ENCODE results near the gene ABCB11.

ABCB11 gene

DNA sequence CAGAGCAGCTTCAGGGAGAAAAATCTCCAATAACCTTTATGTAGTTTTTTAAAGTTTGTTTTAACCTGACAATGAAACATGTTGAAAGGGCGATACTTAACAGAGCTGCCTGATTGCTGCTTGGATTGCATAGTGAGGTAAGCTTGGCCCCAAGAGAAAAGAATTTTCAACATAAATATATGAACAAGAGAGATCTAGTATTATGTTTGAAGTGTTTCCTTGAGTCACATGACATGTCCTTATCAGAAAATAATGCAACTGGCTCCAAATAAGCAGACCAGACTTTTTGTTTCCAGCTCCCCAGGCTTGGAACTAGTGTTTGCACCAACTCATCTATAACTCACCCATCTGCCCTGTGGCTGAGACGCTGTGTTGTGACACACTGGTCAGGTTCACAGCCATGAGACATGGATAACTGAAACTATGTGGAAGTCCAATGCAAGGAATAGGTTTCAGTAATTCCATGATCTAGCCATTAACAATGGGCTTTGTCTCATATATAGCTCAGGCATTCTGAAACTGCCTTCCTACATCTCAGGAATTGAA lies 44.7 kb downstream of the ABCB11 start:
- Mint-ChIP-seq H3K27ac (no peak overlapping the region), H3K4me1 (ENCODE audit: low read depth) (no peaks in the 10 kb centered on the region), H3K36me3 (ENCODE audit: low read depth) (no peaks in the 10 kb centered on the region), H3K9me3 (no peaks in the 10 kb centered on the region), H3K4me3 (no peak overlapping the region), H3K27me3 (no peaks in the 10 kb centered on the region)
- DNase-seq, result no peak

DNA sequence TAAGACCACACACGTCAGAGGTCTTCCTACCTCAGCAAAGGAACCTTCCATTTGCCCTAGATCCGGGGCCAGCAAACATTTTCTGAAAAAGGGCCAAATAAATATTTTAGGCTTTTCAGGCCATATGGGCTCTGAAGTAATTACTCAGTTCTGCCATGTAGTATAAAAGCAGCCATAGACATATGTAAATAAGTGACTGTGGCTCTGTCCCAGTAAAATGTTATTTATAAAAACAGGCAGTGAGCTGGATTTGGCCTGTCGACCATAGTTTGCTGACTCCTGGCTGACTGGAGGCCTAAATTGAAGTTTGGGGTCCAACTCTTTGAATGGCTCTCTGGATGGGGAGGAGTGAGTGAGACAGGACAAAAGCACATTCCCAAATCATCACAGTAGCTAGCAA lies 49.5 kb downstream of the ABCB11 start:
- Mint-ChIP-seq H3K4me1 (ENCODE audit: low read depth) (no peaks in the 10 kb centered on the region), H3K27ac (no peak overlapping the region), H3K4me3 (no peak overlapping the region), H3K9me3 (no peaks in the 10 kb centered on the region), H3K27me3 (no peaks in the 10 kb centered on the region), H3K36me3 (ENCODE audit: low read depth) (no peaks in the 10 kb centered on the region)
- DNase-seq, result no peak

GRCh38 chr2:168978461-168978861 lies 52.7 kb downstream of the ABCB11 start:
- H3K27ac Mint-ChIP-seq, result no peak overlapping the region
- no peak for DNase-seq
- peaks cover 8% of the 10 kb centered on the region for H3K4me1 Mint-ChIP-seq (ENCODE audit: low read depth)
- H3K27me3 Mint-ChIP-seq, result no peaks in the 10 kb centered on the region
- no peak overlapping the region for H3K4me3 Mint-ChIP-seq
- no peaks in the 10 kb centered on the region for H3K36me3 Mint-ChIP-seq (ENCODE audit: low read depth)
- H3K9me3 Mint-ChIP-seq, result no peaks in the 10 kb centered on the region

- no peaks in the 10 kb centered on the region for H3K36me3 Mint-ChIP-seq (ENCODE audit: low read depth)
- H3K27ac Mint-ChIP-seq, result no peak overlapping the region
- DNase-seq, result no peak
- H3K4me3 Mint-ChIP-seq, result no peak overlapping the region
- no peaks in the 10 kb centered on the region for H3K9me3 Mint-ChIP-seq
- peaks cover 8% of the 10 kb centered on the region for H3K4me1 Mint-ChIP-seq (ENCODE audit: low read depth)
- H3K27me3 Mint-ChIP-seq, result no peaks in the 10 kb centered on the region
Measured at GRCh38 chr2:168977608-168978007, 53.5 kb downstream of the ABCB11 start.

DNA sequence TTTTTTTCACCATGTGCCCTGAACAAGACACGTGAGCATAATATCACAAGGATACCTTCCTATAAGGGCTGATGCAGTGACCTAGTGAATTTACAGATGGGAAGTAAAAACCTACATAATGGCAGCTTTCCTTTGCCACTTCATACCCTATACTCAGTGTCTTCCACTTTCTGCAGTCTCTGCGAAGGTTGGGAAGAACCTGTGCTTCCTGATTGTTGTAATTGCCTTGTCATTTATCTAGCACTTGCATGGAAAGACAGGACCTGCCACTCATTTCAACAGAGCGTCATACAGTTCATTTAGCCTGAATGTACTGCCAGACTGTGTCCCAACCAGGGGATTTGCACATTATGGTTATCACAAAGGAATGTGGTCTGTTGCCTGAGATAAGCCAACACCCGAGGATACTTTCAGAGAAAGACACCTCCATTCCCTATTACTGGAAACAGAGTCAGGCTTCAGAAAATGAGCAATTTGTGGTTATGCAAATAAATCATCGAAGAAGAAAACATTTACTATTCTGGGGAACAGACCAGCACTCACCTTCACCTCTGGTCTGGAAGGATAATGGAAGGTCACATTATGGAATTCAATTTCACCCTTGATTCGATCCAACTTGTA lies 55.0 kb downstream of the ABCB11 start:
- no peak overlapping the region for H3K4me3 Mint-ChIP-seq
- DNase-seq, result no peak
- no peaks in the 10 kb centered on the region for H3K27me3 Mint-ChIP-seq
- peaks cover 8% of the 10 kb centered on the region for H3K4me1 Mint-ChIP-seq (ENCODE audit: low read depth)
- H3K9me3 Mint-ChIP-seq, result no peaks in the 10 kb centered on the region
- no peaks in the 10 kb centered on the region for H3K36me3 Mint-ChIP-seq (ENCODE audit: low read depth)
- H3K27ac Mint-ChIP-seq, result no peak overlapping the region

GRCh38 chr2:168974428-168974827 lies 56.7 kb downstream of the ABCB11 start:
- Mint-ChIP-seq H3K27me3 (no peaks in the 10 kb centered on the region), H3K4me3 (no peak overlapping the region), H3K27ac (no peak overlapping the region), H3K4me1 (ENCODE audit: low read depth) (peaks cover 8% of the 10 kb centered on the region), H3K9me3 (no peaks in the 10 kb centered on the region), H3K36me3 (ENCODE audit: low read depth) (no peaks in the 10 kb centered on the region)
- no peak for DNase-seq

DNA sequence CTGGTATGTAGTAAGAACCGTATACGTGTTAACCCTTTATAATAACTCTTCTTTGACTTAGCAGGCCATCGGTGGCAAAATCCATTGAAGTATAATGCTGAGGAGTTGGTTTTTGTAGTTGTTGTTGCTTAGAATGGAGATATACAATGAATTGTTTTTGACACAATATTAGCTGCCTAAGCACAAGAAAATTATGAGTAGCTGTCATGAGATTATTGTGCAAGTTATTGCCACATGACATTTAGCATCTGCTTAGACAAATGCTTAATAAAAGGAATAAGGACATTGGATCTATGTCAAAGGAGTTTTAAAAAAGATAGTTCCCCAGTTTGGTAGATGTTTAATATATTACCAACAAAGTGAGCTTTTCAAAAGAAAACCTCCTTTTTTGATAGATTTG lies 59.9 kb downstream of the ABCB11 start:
- no peaks in the 10 kb centered on the region for H3K27me3 Mint-ChIP-seq
- H3K36me3 Mint-ChIP-seq (ENCODE audit: low read depth), result no peaks in the 10 kb centered on the region
- no peak overlapping the region for H3K4me3 Mint-ChIP-seq
- no peak for DNase-seq
- H3K9me3 Mint-ChIP-seq, result no peaks in the 10 kb centered on the region
- no peak overlapping the region for H3K27ac Mint-ChIP-seq
- H3K4me1 Mint-ChIP-seq (ENCODE audit: low read depth), result peaks cover 7% of the 10 kb centered on the region

DNA sequence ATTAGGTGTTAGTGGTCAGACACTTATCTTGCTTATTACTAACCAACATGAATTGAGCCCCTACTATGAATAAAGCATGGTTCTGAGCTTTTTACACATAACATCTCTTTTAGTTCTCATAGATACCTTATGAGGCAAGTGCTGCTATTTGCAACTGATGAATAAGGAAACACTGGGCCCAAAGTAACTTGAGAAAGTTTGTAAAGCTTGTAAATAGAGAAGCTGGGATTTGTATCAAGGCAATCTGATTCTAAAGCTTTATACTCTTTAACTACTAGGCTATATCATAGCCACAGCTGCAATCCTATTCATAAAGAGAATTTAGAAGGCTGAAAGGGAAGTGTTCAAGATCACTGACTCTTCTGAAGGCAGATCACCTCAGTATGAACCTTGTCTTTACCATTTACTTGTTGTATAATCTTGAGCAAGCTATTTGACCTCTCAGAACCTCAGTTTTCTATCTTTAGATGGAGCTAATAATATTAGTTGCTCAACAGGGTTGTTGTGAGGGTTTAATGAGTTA lies 60.4 kb downstream of the ABCB11 start:
- H3K27ac Mint-ChIP-seq, result no peak overlapping the region
- no peak for DNase-seq
- no peaks in the 10 kb centered on the region for H3K27me3 Mint-ChIP-seq
- no peaks in the 10 kb centered on the region for H3K36me3 Mint-ChIP-seq (ENCODE audit: low read depth)
- peaks cover 6% of the 10 kb centered on the region for H3K4me1 Mint-ChIP-seq (ENCODE audit: low read depth)
- no peak overlapping the region for H3K4me3 Mint-ChIP-seq
- no peaks in the 10 kb centered on the region for H3K9me3 Mint-ChIP-seq

DNA sequence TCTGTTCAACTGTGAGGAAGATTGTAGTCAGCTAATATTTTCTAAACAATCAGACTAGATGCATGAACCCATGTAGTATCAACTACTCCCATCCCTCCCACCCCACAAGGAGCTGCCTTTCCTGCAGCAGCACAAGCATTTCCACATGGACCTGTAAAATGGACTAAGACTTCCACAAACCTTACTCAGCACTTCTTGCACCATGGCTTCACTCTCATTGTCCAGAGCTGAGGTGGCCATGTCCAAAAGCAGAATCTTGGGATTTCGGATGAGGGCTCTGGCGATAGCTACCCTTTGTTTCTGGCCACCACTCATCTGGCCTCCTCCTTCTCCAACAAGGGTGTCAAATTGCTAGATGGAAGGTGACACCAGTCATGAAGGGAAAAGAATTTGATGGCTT lies 61.3 kb downstream of the ABCB11 start:
- H3K4me3 Mint-ChIP-seq, result no peak overlapping the region
- H3K9me3 Mint-ChIP-seq, result no peaks in the 10 kb centered on the region
- H3K27ac Mint-ChIP-seq, result no peak overlapping the region
- DNase-seq, result no peak
- H3K27me3 Mint-ChIP-seq, result no peaks in the 10 kb centered on the region
- H3K36me3 Mint-ChIP-seq (ENCODE audit: low read depth), result no peaks in the 10 kb centered on the region
- H3K4me1 Mint-ChIP-seq (ENCODE audit: low read depth), result peaks cover 14% of the 10 kb centered on the region

DNA sequence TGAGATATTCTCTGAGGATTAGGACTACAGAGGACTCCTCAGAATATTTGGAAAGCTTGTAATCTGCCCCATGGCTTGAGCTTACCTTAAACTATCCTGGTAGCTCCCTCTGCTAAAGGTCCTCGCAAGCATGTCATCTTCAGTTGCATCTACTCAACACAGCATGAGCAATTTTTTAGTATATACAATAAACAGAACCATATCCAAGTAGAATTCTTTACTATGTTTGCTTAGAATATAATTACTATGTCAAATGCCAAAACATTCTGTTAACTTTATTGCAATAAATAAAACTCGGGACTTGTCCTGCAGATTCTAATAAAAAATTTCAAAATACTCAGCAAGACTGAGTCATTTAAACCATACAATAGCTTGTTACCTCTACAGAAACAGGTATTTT lies 62.8 kb downstream of the ABCB11 start:
- peaks cover 25% of the 10 kb centered on the region for H3K4me1 Mint-ChIP-seq (ENCODE audit: low read depth)
- no peaks in the 10 kb centered on the region for H3K27me3 Mint-ChIP-seq
- H3K27ac Mint-ChIP-seq, result no peak overlapping the region
- no peaks in the 10 kb centered on the region for H3K36me3 Mint-ChIP-seq (ENCODE audit: low read depth)
- H3K9me3 Mint-ChIP-seq, result no peaks in the 10 kb centered on the region
- H3K4me3 Mint-ChIP-seq, result no peak overlapping the region
- DNase-seq, result no peak

GRCh38 chr2:168964251-168964807 lies 66.8 kb downstream of the ABCB11 start:
- no peak overlapping the region for H3K27ac Mint-ChIP-seq
- H3K9me3 Mint-ChIP-seq, result no peaks in the 10 kb centered on the region
- H3K4me3 Mint-ChIP-seq, result no peak overlapping the region
- no peaks in the 10 kb centered on the region for H3K27me3 Mint-ChIP-seq
- no peaks in the 10 kb centered on the region for H3K36me3 Mint-ChIP-seq (ENCODE audit: low read depth)
- peaks cover 35% of the 10 kb centered on the region for H3K4me1 Mint-ChIP-seq (ENCODE audit: low read depth)
- no peak for DNase-seq

DNA sequence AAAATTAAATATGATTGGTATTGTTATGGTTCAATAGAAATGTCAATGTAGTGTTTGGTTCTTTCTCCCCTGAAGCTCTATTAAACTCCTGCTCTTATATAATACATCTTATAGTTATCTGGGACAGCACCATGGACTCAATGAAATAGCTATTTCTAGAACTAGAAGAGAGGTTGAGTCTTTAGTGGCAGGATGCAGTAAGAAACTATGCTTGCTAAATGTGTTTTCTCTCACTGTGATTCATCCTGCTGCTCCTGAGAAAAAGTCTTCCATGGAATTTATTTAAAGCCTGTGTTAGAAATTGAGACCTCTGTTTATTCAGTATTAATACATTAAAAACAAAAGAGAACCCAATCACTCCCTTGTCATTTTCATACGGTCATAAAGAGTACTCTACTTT lies 68.5 kb downstream of the ABCB11 start:
- Mint-ChIP-seq H3K36me3 (ENCODE audit: low read depth) (no peaks in the 10 kb centered on the region), H3K9me3 (no peaks in the 10 kb centered on the region), H3K27me3 (no peaks in the 10 kb centered on the region), H3K4me1 (ENCODE audit: low read depth) (peaks cover 35% of the 10 kb centered on the region), H3K4me3 (no peak overlapping the region), H3K27ac (no peak overlapping the region)
- DNase-seq, result no peak

- Mint-ChIP-seq H3K27ac (no peak overlapping the region), H3K4me3 (no peak overlapping the region), H3K9me3 (no peaks in the 10 kb centered on the region), H3K27me3 (peaks cover under 1% of the 10 kb centered on the region), H3K36me3 (ENCODE audit: low read depth) (no peaks in the 10 kb centered on the region), H3K4me1 (ENCODE audit: low read depth) (peaks cover 35% of the 10 kb centered on the region)
- DNase-seq, result no peak
Measured at GRCh38 chr2:168961450-168962229, 69.5 kb downstream of the ABCB11 start.

GRCh38 chr2:168956392-168956791 lies 74.7 kb downstream of the ABCB11 start:
- no peak for DNase-seq
- Mint-ChIP-seq H3K36me3 (ENCODE audit: low read depth) (peaks cover 2% of the 10 kb centered on the region), H3K27ac (no peak overlapping the region), H3K4me1 (ENCODE audit: low read depth) (peaks cover under 1% of the 10 kb centered on the region), H3K27me3 (peaks cover 3% of the 10 kb centered on the region), H3K9me3 (peaks cover 22% of the 10 kb centered on the region), H3K4me3 (no peak overlapping the region)

GRCh38 chr2:168955321-168955720 lies 75.8 kb downstream of the ABCB11 start:
- H3K9me3 Mint-ChIP-seq, result peaks cover 22% of the 10 kb centered on the region
- peaks cover 2% of the 10 kb centered on the region for H3K36me3 Mint-ChIP-seq (ENCODE audit: low read depth)
- H3K4me3 Mint-ChIP-seq, result no peak overlapping the region
- no peaks in the 10 kb centered on the region for H3K4me1 Mint-ChIP-seq (ENCODE audit: low read depth)
- DNase-seq, result no peak
- peaks cover 3% of the 10 kb centered on the region for H3K27me3 Mint-ChIP-seq
- no peak overlapping the region for H3K27ac Mint-ChIP-seq

Data from activated T-cell treated with anti-CD3 and anti-CD28 coated beads, Interleukin-2, amount 50 U/mL, for 24 hours (primary cell).